ENCODE results near the gene HOXA6.

GRCh38 chr7:27182285-27182841 is 34.8 kb upstream of the HOXA6 start:
- TF ChIP-seq CTCF (conservative IDR thresholded peaks at IDR 0.05; ENCODE audit: low read length) (no peak), EZH2phosphoT487 (IDR thresholded peaks at IDR 0.05; ENCODE audit: borderline replicate concordance, low read depth, low read length) (no peak)
